ENCODE measurements around the gene NID1. TPM values are rescaled to one million over a fixed set of nuclear protein-coding genes. Genes with fewer than 3 reads are reported as not detected.

NID1 gene
- polyA plus RNA-seq, 1 donor (not counting 4 experiments of a cell fraction or from before 2014, with no cell fraction given) = 1.8 TPM

GRCh38 chr1:236070753-236071152 is 5.9 kb upstream of the NID1 start:
- no peak overlapping the region for H3K27ac ChIP-seq (ENCODE audit: control insufficient read depth, insufficient read depth, low read length)
- dilution Hi-C loops (cut with MboI; ENCODE audit: extremely low pct_ligation_motif_present, low sequenced_read_pairs) = no loop called here
- no peak overlapping the region for H3K9ac ChIP-seq (ENCODE audit: control insufficient read depth, extremely low read depth, insufficient read depth, low read length)
- H3K27me3 ChIP-seq (ENCODE audit: control insufficient read depth, extremely low read depth, insufficient read depth, low read length) = peaks cover 6% of the 10 kb centered on the region
- FAIRE-seq = no peak
- H3K9me3 ChIP-seq (ENCODE audit: control insufficient read depth, low read depth, low read length) = no peaks in the 10 kb centered on the region
- TF ChIP-seq EZH2 (IDR thresholded peaks at IDR 0.05; ENCODE audit: low read length) = no peak
- no peaks in the 10 kb centered on the region for H3K4me1 ChIP-seq (ENCODE audit: control insufficient read depth, extremely low read depth, insufficient read depth, low read length)
- no peaks in the 10 kb centered on the region for H3K9me1 ChIP-seq (ENCODE audit: control insufficient read depth, extremely low read depth, insufficient read depth, low read length)
- no peak for DNase-seq (ENCODE audit: low read depth, low spot score)
- H3K4me3 ChIP-seq (ENCODE audit: control insufficient read depth in 2 of 3, extremely low read depth in 1 of 3, insufficient read depth in 2 of 3, low read depth in 1 of 3, low read length in 3 of 3) = no peak overlapping the region
- H3K36me3 ChIP-seq (ENCODE audit: control insufficient read depth in 2 of 2, extremely low read depth in 1 of 2, insufficient read depth in 2 of 2, low read length in 2 of 2) = no peaks in the 10 kb centered on the region
- H3K79me2 ChIP-seq (ENCODE audit: control insufficient read depth, insufficient read depth, low read length) = no peaks in the 10 kb centered on the region
- H4K20me1 ChIP-seq (ENCODE audit: control insufficient read depth, extremely low read depth, insufficient read depth, low read length) = no peaks in the 10 kb centered on the region
- H3K4me2 ChIP-seq (ENCODE audit: control insufficient read depth, extremely low read depth, insufficient read depth, low read depth, low read length) = no peak overlapping the region
- H2AFZ ChIP-seq (ENCODE audit: control insufficient read depth, low read length) = no peak overlapping the region

GRCh38 chr1:236069796-236070195 is 4.9 kb upstream of the NID1 start:
- peaks cover 15% of the 10 kb centered on the region for H3K27me3 ChIP-seq (ENCODE audit: control insufficient read depth, extremely low read depth, insufficient read depth, low read length)
- no peaks in the 10 kb centered on the region for H3K9me1 ChIP-seq (ENCODE audit: control insufficient read depth, extremely low read depth, insufficient read depth, low read length)
- H3K9ac ChIP-seq (ENCODE audit: control insufficient read depth, extremely low read depth, insufficient read depth, low read length) = no peak overlapping the region
- FAIRE-seq = no peak
- DNase-seq (ENCODE audit: low read depth, low spot score) = no peak
- no peaks in the 10 kb centered on the region for H4K20me1 ChIP-seq (ENCODE audit: control insufficient read depth, extremely low read depth, insufficient read depth, low read length)
- H3K4me1 ChIP-seq (ENCODE audit: control insufficient read depth, extremely low read depth, insufficient read depth, low read length) = peaks cover 2% of the 10 kb centered on the region
- H3K4me2 ChIP-seq (ENCODE audit: control insufficient read depth, extremely low read depth, insufficient read depth, low read depth, low read length) = no peak overlapping the region
- H3K79me2 ChIP-seq (ENCODE audit: control insufficient read depth, insufficient read depth, low read length) = no peaks in the 10 kb centered on the region
- H3K27ac ChIP-seq (ENCODE audit: control insufficient read depth, insufficient read depth, low read length) = no peak overlapping the region
- TF ChIP-seq EZH2 (IDR thresholded peaks at IDR 0.05; ENCODE audit: low read length) = no peak
- TF ChIP-seq CTCF (optimal IDR thresholded peaks at IDR 0.05 in 1 of 3, IDR thresholded peaks at IDR 0.05 in 1 of 3, conservative IDR thresholded peaks at IDR 0.05 in 1 of 3; ENCODE audit: extremely low read depth in 1 of 3, insufficient read depth in 2 of 3, low read length in 3 of 3) = no peak
- no peaks in the 10 kb centered on the region for H3K36me3 ChIP-seq (ENCODE audit: control insufficient read depth in 2 of 2, extremely low read depth in 1 of 2, insufficient read depth in 2 of 2, low read length in 2 of 2)
- H3K4me3 ChIP-seq (ENCODE audit: control insufficient read depth in 2 of 3, extremely low read depth in 1 of 3, insufficient read depth in 2 of 3, low read depth in 1 of 3, low read length in 3 of 3) = no peak overlapping the region
- no peaks in the 10 kb centered on the region for H3K9me3 ChIP-seq (ENCODE audit: control insufficient read depth, low read depth, low read length)
- dilution Hi-C loops (cut with MboI; ENCODE audit: extremely low pct_ligation_motif_present, low sequenced_read_pairs) = no loop called here
- no peak overlapping the region for H2AFZ ChIP-seq (ENCODE audit: control insufficient read depth, low read length)

GRCh38 chr1:236067854-236068454 is 3.1 kb upstream of the NID1 start:
- Histone ChIP-seq H4K20me1 (ENCODE audit: control insufficient read depth, extremely low read depth, insufficient read depth, low read length) (no peaks in the 10 kb centered on the region), H3K9ac (ENCODE audit: control insufficient read depth, extremely low read depth, insufficient read depth, low read length) (no peak overlapping the region), H3K36me3 (ENCODE audit: control insufficient read depth in 2 of 2, extremely low read depth in 1 of 2, insufficient read depth in 2 of 2, low read length in 2 of 2) (no peaks in the 10 kb centered on the region), H3K4me2 (ENCODE audit: control insufficient read depth, extremely low read depth, insufficient read depth, low read depth, low read length) (no peak overlapping the region), H3K9me1 (ENCODE audit: control insufficient read depth, extremely low read depth, insufficient read depth, low read length) (no peaks in the 10 kb centered on the region), H2AFZ (ENCODE audit: control insufficient read depth, low read length) (no peak overlapping the region), H3K27ac (ENCODE audit: control insufficient read depth, insufficient read depth, low read length) (no peak overlapping the region), H3K9me3 (ENCODE audit: control insufficient read depth, low read depth, low read length) (no peaks in the 10 kb centered on the region), H3K4me1 (ENCODE audit: control insufficient read depth, extremely low read depth, insufficient read depth, low read length) (peaks cover 2% of the 10 kb centered on the region), H3K4me3 (ENCODE audit: control insufficient read depth in 2 of 3, extremely low read depth in 1 of 3, insufficient read depth in 2 of 3, low read depth in 1 of 3, low read length in 3 of 3) (no peak overlapping the region), H3K27me3 (ENCODE audit: control insufficient read depth, extremely low read depth, insufficient read depth, low read length) (peaks cover 30% of the 10 kb centered on the region), H3K79me2 (ENCODE audit: control insufficient read depth, insufficient read depth, low read length) (no peaks in the 10 kb centered on the region)
- FAIRE-seq = no peak
- dilution Hi-C loops (cut with MboI; ENCODE audit: extremely low pct_ligation_motif_present, low sequenced_read_pairs) = no loop called here
- no peak for TF ChIP-seq CTCF (optimal IDR thresholded peaks at IDR 0.05 in 1 of 3, IDR thresholded peaks at IDR 0.05 in 1 of 3, conservative IDR thresholded peaks at IDR 0.05 in 1 of 3; ENCODE audit: extremely low read depth in 1 of 3, insufficient read depth in 2 of 3, low read length in 3 of 3)
- TF ChIP-seq EZH2 (IDR thresholded peaks at IDR 0.05; ENCODE audit: low read length) = no peak
- no peak for DNase-seq (ENCODE audit: low read depth, low spot score)

Data from keratinocyte (primary cell).